Transverse colon (tissue), 4 donors: ENCODE results near the gene NR5A2.

Experiments used
- EP300 ChIP-seq: sonication (generic); formaldehyde crosslinking; IDR thresholded peaks from one replicate; pipeline ENCODE4 v1.6.1; 2017; ENCODE audit warnings: antibody characterized with exemption, low read depth
- POLR2A ChIP-seq: fragments of 450-650 bp; IDR thresholded peaks from one replicate; pipeline ENCODE4 v1.6.1; 2016; ENCODE audit warnings: antibody characterized with exemption, mild to moderate bottlenecking, moderate library complexity
- POLR2AphosphoS5 ChIP-seq, 3 donors: sonication (generic); formaldehyde crosslinking; IDR thresholded peaks; one replicate each; pipeline ENCODE4 v1.6.1; 2016; ENCODE audit warnings: antibody characterized with exemption in 3 of 3
- TF ChIP-seq, protein P1 (sequence below), 5 experiments: fragments of 200-600 bp in 3 of 5; fragments of 450-650 bp in 2 of 5; sonication (generic) in 3 of 5; IDR thresholded peaks; 1 replicate in 2 of 5; 2 replicates in 3 of 5; pipeline ENCODE4 v1.5.1; 2016 to 2017; ENCODE audit warnings: antibody characterized with exemption in 5 of 5, inconsistent platforms in 3 of 5, mild to moderate bottlenecking in 2 of 5, moderate library complexity in 1 of 5

DNA sequence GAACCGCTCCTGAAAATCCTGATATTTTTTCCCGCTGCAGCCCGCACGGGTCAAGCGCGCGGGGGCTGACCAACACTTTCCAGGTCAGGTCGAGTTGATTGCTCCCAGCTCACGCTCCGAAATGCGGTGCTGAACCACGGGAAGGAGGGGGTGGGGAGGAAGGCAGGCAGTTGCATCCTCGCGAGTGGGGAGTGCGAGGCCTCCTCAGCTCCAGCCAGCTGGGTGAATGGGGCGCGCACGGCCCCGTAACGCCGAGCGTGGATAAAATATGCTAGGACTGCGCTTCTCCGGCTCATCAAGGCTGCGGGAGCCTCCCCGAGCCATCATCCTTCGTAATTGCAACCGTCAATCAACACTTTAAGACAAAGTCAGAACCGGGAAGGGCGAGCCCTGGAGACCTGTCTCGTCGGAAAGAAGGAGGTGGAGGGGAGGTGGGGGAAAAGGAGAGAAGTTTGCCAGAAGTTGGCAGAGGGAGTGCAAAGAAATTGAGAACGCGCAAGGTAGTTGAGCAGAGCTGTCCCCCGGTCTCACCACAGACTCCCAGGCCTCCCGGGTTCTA lies 8.0 kb downstream of the NR5A2 start:
- no peak for TF ChIP-seq EP300
- TF ChIP-seq, protein P1, sequence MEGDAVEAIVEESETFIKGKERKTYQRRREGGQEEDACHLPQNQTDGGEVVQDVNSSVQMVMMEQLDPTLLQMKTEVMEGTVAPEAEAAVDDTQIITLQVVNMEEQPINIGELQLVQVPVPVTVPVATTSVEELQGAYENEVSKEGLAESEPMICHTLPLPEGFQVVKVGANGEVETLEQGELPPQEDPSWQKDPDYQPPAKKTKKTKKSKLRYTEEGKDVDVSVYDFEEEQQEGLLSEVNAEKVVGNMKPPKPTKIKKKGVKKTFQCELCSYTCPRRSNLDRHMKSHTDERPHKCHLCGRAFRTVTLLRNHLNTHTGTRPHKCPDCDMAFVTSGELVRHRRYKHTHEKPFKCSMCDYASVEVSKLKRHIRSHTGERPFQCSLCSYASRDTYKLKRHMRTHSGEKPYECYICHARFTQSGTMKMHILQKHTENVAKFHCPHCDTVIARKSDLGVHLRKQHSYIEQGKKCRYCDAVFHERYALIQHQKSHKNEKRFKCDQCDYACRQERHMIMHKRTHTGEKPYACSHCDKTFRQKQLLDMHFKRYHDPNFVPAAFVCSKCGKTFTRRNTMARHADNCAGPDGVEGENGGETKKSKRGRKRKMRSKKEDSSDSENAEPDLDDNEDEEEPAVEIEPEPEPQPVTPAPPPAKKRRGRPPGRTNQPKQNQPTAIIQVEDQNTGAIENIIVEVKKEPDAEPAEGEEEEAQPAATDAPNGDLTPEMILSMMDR (IDR thresholded peaks at IDR 0.05): no peak
- TF ChIP-seq POLR2A: no peak
- TF ChIP-seq POLR2AphosphoS5 (IDR thresholded peaks at IDR 0.05): no peak
